ENCODE results near the gene ENTR1.

ENTR1 gene

GRCh38 chr9:136374183-136374575 lies 36.2 kb downstream of the ENTR1 start:
- DNase-seq, result no peak

DNA sequence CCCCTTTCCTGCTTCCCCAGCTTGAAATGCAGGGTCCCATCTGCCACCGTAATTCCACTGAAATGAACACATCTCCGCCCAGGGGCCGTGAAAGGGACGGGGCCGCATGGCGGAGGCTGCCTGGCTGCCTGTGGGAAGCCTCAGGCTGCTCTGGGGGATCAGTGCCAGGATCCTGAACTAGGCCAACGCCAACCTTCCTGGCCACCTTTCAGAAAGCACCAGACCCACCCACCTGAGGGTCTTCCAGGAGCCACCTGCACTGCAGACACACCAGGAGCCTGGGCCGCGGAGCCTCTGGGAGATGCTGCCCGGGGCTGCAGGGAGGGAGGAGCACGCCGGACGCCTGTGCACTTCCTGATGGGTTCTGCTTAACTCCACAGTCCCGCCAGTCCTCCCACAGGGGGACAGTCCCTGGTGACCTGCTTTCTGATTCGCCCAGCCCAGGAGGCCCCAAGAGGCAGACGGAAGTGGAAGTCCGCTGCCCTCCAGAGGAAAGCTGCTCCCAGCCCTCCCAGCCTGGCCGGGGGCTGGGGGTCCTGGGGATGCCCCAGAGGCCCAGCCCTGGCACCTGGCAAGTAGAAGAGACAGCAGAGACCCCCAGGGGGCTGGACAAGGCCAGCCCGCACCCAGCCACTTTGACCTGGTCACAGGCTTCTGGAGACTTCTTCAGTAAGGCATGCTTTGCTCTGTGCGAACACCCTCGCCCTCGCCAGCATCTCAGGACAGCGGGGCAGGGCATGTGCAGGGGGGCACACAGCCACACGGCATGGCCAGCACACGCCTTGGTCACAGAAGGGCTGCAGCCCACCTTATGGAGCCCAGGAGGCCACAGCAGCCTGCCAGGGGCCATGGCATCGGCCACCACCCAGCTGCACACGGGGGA lies 36.9 kb downstream of the ENTR1 start, which contains the start of gene CARD9:
TSS of gene CARD9 (minus strand) at position 370 of the 883 bp plus-strand sequence. CDS start 1,591 bp downstream, outside the sequence.
- no peak for DNase-seq

- no peak for DNase-seq
Observed at GRCh38 chr9:136372561-136373299, 37.7 kb downstream of the ENTR1 start.

DNA sequence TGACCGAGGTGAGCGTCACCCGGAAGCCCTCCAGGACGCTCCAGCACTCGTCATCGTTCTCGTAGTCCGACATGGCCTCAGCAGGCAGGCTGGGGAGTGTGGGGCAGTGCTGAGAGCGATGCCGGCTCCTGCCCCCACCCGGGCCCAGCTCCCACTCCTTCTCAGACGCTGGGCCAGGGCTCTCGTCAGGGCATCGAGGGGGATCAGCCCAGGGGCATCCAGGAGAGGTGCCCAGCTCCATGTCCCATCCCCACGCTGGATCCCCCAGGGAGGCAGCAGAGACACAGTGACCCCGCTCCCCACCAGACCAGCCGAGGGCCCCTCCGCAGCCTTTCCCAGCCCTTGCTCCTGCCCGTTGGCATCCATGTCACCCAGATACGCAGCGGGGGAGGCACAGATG lies 38.4 kb downstream of the ENTR1 start:
- DNase-seq, result no peak

- DNase-seq, result no peak
Observed at GRCh38 chr9:136371533-136371880, 38.9 kb downstream of the ENTR1 start.

DNA sequence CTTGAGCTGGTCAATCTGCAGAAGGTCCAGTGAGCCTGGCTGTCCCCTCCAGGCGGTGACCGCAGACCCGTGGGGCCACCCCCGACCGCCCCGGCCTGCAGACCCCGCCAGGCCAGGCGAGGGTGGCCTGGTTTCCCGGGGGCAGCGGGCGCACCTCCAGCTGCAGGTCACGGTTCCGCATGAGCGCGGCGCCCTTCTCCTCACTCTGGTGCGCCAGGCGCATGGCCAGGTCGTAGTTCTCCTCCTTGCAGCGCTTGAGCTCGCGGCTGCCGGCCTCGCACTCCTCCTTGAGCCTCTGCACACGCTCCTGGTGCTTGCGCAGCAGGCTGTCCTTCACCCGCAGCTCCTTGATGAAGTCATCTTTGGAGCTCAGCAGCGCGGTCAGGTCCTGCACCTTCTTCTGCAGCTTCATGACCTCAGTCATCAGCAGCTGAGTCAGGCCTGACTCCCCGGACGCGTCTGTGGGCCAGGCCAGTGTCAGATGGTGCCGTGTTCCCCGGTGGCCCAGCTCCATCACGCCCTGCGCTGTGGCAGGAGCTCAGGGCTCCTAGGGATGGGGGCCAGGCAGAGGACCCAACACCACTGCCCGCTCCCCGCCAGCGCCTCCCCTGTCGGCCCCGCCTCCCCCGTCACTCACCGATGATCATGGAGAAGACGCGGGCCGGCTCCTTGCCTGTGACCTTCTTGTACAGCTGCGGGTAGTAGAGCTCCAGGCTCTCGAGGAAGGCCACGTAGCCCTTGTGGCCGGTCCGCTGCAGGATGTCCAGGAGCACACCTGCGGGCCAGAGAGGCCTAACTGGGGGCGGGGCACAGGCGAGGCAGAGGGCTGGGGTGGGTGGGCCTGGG lies 39.5 kb downstream of the ENTR1 start:
- no peak for DNase-seq

DNA sequence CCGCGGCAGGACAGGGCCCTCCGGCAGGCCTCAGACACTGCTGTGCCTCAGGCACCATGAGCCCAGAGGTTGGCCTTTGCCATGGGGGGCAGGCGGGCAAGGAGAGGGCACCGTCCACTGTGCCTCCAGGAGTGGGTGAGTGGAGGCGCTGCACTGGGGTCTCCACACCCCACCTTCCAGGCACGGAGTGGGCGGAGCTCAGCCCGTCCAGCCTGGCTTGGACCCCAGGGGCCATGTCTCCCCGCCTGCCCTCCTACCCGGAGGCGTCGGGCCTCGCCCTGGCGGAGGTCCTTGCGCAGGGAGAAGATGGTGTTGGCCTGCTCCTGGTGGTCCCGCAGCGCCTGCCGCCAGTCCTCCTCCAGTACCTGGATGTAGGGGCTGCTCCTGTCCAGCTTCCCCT lies 40.4 kb downstream of the ENTR1 start:
- DNase-seq, result no peak

DNA sequence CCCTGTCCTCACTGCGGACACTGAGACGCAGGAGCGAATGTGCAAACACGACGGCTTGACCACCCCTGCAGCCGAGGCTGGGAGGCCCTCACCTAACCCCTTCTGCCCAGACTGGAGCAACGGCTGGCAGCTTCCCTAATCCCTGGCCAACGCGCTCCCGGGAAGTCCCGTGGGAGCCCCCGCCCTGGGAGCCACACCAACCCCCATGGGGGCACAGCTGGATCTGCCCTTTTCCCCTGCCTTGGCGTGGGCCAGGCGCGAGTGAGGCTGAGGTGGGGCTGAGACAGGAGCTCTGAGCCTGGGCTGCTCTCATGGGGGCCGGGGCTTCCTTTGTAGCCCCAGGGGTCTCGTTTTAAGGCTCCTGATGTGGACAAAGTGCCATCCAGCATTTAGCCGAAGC lies 42.2 kb downstream of the ENTR1 start:
- no peak for DNase-seq

- no peak for DNase-seq
Observed at GRCh38 chr9:136367296-136368145, 42.9 kb downstream of the ENTR1 start.

- DNase-seq, result no peak
Observed at GRCh38 chr9:136366826-136367225, 43.6 kb downstream of the ENTR1 start.

- DNase-seq, result no peak
Observed at GRCh38 chr9:136365775-136366222, 44.6 kb downstream of the ENTR1 start.

DNA sequence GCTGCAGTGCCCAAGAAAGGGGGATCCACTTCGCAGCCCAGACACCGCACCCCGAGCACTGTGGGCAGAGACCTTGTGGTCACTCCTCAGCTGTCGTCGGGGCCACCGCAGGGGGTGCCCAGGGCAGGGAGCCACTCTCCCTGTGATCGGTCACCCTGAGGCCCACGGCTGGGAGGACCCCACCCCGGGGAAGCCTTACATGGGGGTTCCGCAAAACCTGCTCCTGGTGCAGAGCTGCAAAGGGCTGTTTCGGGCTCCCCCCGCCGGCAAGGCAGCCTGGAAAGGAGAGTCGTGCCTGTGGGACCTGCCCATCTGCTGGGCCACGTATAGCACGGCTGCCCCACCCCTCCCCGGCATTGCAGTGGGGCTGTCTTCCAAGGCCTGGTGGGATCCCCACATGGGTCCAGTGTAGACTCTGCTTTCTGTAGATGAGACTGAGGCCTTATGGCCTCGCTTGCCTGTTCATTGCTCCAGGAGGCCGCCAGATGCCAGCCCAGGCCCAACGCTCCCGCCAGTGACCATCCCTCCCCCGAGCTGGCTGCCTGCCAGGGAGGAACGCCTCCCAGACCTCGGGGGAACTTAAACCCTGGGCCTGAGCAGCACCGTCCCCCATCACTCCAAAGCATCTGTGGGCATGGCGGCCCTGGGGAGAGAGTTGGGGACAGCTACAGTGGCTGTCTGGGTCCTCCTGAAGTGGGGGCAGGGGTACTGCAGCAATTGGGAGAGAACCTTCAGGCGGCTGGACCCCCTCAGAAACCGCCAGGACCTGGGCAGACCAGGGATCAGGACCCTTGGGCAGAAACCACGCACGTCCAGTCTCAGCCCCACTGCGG lies 45.3 kb downstream of the ENTR1 start:
- no peak for DNase-seq

DNA sequence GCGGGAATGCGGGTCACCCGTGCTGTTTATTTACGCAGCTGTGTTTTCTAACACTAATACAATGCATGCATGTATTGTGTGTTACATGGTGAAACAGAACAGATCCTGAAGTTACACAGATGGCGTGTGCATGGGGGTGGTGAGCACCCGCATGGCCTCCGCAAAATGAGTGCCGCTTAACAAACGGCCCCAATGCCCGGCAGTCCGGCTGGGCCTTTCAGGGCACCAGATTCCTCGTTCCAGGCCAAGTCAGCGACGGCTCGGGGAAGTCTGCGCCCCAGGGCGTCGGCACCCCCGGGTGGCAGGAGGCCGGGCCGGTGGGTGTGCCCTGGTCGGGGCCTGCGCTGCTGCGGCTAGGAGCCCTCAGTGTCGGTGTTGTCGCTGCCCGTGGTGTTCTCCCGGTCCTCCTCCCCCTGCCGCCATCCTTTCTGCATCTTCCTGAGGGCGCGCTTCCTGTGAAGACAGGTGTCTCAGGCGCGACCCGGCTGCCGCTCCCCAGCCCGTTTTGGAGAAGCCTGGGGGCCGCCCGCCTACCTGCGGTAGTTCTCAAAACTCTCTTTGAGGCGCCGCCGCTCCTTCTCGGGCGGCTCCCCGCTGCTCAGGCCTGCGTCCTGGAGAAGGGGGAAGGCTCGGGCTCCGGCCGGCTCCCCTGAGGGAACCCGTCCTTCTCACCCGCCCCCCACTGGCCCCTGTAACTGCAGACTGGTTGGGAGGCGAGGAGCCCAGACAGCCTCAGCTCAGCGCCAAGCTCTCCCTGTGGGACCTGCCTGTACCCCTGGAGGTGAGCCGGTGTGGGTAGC lies 46.3 kb downstream of the ENTR1 start:
- DNase-seq, result no peak

DNA sequence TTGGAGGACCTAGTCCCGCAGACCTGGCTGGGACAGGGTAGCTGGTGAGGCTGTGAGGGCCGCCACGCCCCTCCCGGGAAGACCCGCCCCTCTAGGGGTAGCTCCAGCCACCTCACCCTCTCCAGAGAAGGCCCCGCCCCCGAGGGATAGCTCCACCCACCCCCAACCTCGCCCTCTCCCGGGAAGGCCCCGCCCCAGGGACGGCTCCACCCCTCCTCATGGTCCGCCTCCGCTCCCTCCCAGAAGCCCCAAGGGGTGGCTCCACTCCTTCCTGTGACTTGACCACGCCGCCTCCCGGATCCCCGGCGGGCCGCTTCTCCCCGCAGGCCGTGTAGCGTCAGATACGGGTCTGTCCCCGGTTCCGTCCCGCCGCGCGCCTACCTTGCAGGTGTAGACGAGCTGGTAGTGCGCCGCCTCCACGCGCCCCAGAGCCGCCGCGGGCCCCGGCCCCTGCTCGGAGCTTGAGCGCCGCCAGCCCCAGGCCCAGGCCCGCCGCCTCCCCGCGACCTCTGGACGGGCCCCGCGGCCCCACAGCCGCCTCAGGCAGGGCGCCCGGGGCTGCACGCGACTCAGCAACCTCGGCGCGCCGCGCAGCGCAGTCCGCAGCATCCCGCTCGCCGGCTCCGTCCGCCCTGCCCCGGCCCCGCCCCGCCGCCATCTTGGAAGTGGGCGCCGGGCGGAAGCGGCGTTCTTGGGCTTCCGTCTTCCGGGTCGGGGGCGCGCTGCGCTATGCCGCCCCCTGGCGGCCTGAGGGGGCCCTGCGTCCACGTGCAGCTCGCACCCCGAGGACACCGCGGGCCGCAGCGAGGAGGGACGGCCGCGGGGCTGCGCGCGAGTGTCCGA lies 47.1 kb downstream of the ENTR1 start, which contains the start of gene DNLZ:
TSS of gene DNLZ (minus strand) at position 639 of the 843 bp plus-strand sequence. CDS start at position 609, 30 bp downstream.
- peak; percentile 89 for DNase-seq

DNA sequence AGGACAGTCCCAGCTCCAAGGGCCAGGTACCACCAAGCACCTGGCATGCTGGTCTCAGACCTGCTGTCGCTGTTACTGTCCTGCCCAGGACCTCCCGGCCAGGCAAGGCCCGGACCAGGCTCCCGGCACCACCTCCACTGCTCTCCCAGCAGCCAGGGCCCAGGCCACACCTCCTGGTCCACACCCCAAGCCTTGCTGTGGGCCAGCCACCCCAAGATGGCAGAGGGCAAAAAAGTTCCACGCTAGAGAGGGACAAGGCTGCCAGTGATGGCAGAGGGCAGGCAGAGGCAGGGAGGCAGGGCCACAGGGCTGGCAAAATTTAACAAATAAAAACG lies 48.0 kb downstream of the ENTR1 start:
- DNase-seq, result no peak

DNA sequence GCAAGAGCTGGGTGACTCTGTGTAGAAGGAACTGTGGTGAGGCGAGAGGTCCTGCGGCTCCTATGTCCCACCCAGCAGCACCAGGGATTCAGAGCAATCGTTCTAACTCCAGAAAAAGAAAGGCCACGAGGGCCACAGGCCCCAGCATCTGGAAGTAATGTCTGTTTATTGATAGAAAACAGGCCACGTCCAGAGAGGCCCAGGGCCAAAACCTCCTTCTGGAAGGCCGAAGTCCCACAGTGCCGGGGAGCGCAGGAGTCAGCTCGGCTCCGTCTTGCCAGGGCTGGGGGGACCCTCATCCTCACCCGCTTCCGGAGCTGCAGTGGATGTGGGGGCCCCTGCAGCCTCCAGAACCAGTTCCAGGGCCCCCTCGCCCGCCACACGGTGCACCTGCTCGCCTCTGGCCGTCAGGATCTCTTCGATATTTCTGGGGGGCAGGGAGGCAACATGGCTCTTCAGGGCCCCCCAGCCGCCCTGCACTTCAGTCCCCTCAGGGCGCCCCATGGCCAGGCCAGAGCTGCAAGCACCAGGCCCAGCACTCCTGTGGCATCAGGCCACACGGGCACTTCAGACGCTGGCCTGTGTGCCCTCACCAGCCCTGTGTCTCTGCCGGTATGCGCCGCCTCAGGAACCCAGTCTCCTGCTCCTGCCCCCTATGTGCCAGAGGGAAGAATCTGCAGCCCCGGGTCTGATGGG lies 48.5 kb downstream of the ENTR1 start:
- no peak for DNase-seq

DNA sequence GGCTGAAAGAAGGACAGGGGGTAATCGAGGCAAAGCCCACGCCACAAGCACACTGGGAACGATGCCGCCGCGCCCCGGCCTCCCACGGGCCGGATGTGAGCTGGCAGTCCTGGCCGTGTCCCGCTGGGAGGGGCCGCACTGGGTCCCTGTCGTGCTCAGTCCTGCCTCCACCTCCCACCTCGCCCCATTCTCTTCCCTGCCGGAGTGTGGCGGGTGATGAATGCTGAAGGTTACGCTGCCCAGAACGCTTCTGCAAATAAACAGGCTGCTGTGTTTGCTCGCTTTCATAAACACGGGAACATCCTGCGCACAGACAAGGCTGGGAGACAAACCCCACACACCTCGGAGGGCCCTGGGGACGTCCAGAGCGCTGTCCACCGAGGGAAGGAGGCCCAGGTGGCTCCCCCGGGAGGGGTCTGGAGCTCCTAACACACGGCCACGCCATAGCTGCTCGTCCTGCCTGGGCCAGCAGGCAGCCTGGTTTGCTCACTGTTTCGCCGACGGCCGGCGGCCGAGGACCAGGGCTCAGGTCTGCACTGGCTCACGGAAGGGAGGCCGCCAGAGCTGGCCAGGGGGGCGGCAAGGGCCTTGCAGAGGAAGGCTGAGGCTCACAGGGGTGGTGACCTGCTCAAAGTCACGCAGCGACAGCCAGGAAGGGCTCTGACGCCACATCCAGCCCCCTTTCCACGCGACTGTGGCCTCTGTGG lies 49.2 kb downstream of the ENTR1 start:
- DNase-seq, result no peak
